DOHH2 (cell line): ENCODE measurements around the gene TNPO2.

ENCODE experiments used
- H3F3A ChIP-seq: fragments of 200-600 bp; sonication (generic), shearing (Covaris generic); 2 replicates; pipeline ENCODE4 v1.6.0; 2016; ENCODE audit warnings: antibody characterized with exemption, mild to moderate bottlenecking; ENCODE audit not compliant: control insufficient read depth, insufficient read depth
- H3K27ac ChIP-seq: fragments of 200-600 bp; sonication (generic); 2 replicates; pipeline ENCODE4 v1.5.1; 2014; ENCODE audit warnings: low read depth, mild to moderate bottlenecking, low read length, moderate library complexity
- H3K27me3 ChIP-seq: fragments of 200-600 bp; sonication (generic); 2 replicates; pipeline ENCODE4 v1.6.1; 2014; ENCODE audit warnings: mild to moderate bottlenecking, low read length, mixed read lengths; ENCODE audit not compliant: control insufficient read depth
- H3K36me3 ChIP-seq: fragments of 200-600 bp; sonication (generic); 2 replicates; pipeline ENCODE4 v1.6.1; 2014; ENCODE audit warnings: mild to moderate bottlenecking, low read length, moderate library complexity, mixed read lengths; ENCODE audit not compliant: control insufficient read depth
- H3K4me1 ChIP-seq: fragments of 200-600 bp; sonication (generic); 2 replicates; pipeline ENCODE4 v1.6.1; 2014; ENCODE audit warnings: mild to moderate bottlenecking, low read length, mixed read lengths; ENCODE audit not compliant: control insufficient read depth
- H3K4me2 ChIP-seq: fragments of 200-600 bp; sonication (generic); 2 replicates; pipeline ENCODE4 v1.6.0; 2014; ENCODE audit warnings: mild to moderate bottlenecking, low read length, moderate library complexity
- H3K4me3 ChIP-seq: fragments of 200-600 bp; sonication (generic); 2 replicates; pipeline ENCODE4 v1.5.1; 2014; ENCODE audit warnings: mild to moderate bottlenecking, low read length, mixed read lengths
- H3K79me2 ChIP-seq: fragments of 200-600 bp; sonication (generic); 2 replicates; pipeline ENCODE4 v1.6.1; 2014; ENCODE audit warnings: mild to moderate bottlenecking, low read length, mixed read lengths; ENCODE audit not compliant: control insufficient read depth
- H3K9me2 ChIP-seq: fragments of 200-600 bp; sonication (generic); replicated peaks from 2 replicates; pipeline ENCODE4 v1.6.1; 2014; ENCODE audit warnings: mild to moderate bottlenecking, low read length, mixed read lengths; ENCODE audit not compliant: control insufficient read depth
- H3K9me3 ChIP-seq: fragments of 200-600 bp; sonication (generic); 2 replicates; pipeline ENCODE4 v1.6.1; 2014; ENCODE audit warnings: antibody characterized with exemption, low read length, mixed read lengths; ENCODE audit not compliant: control insufficient read depth, insufficient read depth
- H4K20me1 ChIP-seq: fragments of 200-600 bp; sonication (generic); 2 replicates; pipeline ENCODE4 v1.6.0; 2014; ENCODE audit warnings: low read depth, mild to moderate bottlenecking, antibody characterized with exemption, low read length, moderate library complexity; ENCODE audit not compliant: control insufficient read depth, insufficient read depth
- CTCF ChIP-seq: fragments of 200-600 bp; sonication (generic); IDR thresholded peaks from one replicate; pipeline ENCODE4 v1.5.1; 2014; ENCODE audit warnings: antibody characterized with exemption, mild to moderate bottlenecking, low read depth, low read length; ENCODE audit not compliant: poor library complexity, severe bottlenecking
- EZH2phosphoT487 ChIP-seq: fragments of 200-600 bp; sonication (generic); IDR thresholded peaks from 2 replicates; pipeline ENCODE4 v1.6.1; 2017; ENCODE audit warnings: borderline replicate concordance, mild to moderate bottlenecking, antibody characterized with exemption, low read length, moderate library complexity, mixed read lengths

Gene TNPO2

GRCh38 chr19:12711187-12711586 lies 12.5 kb downstream of the TNPO2 start:
- H3K36me3 ChIP-seq: peaks cover 80% of the 10 kb centered on the region
- H3K4me1 ChIP-seq: no peaks in the 10 kb centered on the region
- H4K20me1 ChIP-seq: no peaks in the 10 kb centered on the region; the same call in 1 of the 2 replicates
- no peak overlapping the region for H3K4me2 ChIP-seq
- no peak overlapping the region for H3K4me3 ChIP-seq
- H3K9me2 ChIP-seq: no peaks in the 10 kb centered on the region
- no peaks in the 10 kb centered on the region for H3K27me3 ChIP-seq
- H3K79me2 ChIP-seq: peaks cover 18% of the 10 kb centered on the region
- no peak for TF ChIP-seq EZH2phosphoT487
- TF ChIP-seq CTCF: no peak
- H3K27ac ChIP-seq: no peak overlapping the region
- H3K9me3 ChIP-seq: no peaks in the 10 kb centered on the region
- H3F3A ChIP-seq: no peaks in the 10 kb centered on the region; the same call in 1 of the 2 replicates

- H3K4me2 ChIP-seq: no peak overlapping the region
- H3K9me3 ChIP-seq: no peaks in the 10 kb centered on the region
- no peaks in the 10 kb centered on the region for H3K9me2 ChIP-seq
- H3K27ac ChIP-seq: no peak overlapping the region
- H3K4me1 ChIP-seq: peaks cover 1% of the 10 kb centered on the region
- H3K36me3 ChIP-seq: peaks cover 81% of the 10 kb centered on the region
- no peak overlapping the region for H3K4me3 ChIP-seq
- TF ChIP-seq CTCF (no peak), EZH2phosphoT487 (no peak)
- H3K27me3 ChIP-seq: no peaks in the 10 kb centered on the region
- peaks cover 2% of the 10 kb centered on the region; the same call in 1 of the 2 replicates for H3F3A ChIP-seq
- H3K79me2 ChIP-seq: peaks cover 2% of the 10 kb centered on the region; the same call in 1 of the 2 replicates
- no peaks in the 10 kb centered on the region for H4K20me1 ChIP-seq
Measured at GRCh38 chr19:12708641-12709040, 15.1 kb downstream of the TNPO2 start.

- H4K20me1 ChIP-seq: peaks cover 5% of the 10 kb centered on the region; the same call in 1 of the 2 replicates
- peaks cover 2% of the 10 kb centered on the region; the same call in 1 of the 2 replicates for H3F3A ChIP-seq
- H3K36me3 ChIP-seq: peaks cover 90% of the 10 kb centered on the region
- no peaks in the 10 kb centered on the region for H3K9me2 ChIP-seq
- no peaks in the 10 kb centered on the region for H3K9me3 ChIP-seq
- H3K27me3 ChIP-seq: no peaks in the 10 kb centered on the region
- TF ChIP-seq CTCF (no peak), EZH2phosphoT487 (no peak)
- H3K4me2 ChIP-seq: no peak overlapping the region
- no peak overlapping the region for H3K4me3 ChIP-seq
- peaks cover 12% of the 10 kb centered on the region for H3K4me1 ChIP-seq
- no peak overlapping the region for H3K27ac ChIP-seq
- H3K79me2 ChIP-seq: peaks cover 8% of the 10 kb centered on the region
Measured at GRCh38 chr19:12706332-12706718, 17.4 kb downstream of the TNPO2 start.
